ENCODE measurements around the gene NNAT. TPM values are rescaled to one million over a fixed set of nuclear protein-coding genes. Genes with fewer than 3 reads are reported as not detected.
"Not testable (repeated sequence)": the region's sequence is repeated elsewhere in the genome, so short reads cannot be mapped to it uniquely, and the experiment has no call there.

Gene NNAT, protein sequence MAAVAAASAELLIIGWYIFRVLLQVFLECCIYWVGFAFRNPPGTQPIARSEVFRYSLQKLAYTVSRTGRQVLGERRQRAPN
- 100 to 1,000 TPM in 3 of 8 experiments, 10 to 100 TPM in 1, 1 to 10 TPM in 4; 2.5 to 478 (median 9.1) TPM for total RNA-seq

DNA sequence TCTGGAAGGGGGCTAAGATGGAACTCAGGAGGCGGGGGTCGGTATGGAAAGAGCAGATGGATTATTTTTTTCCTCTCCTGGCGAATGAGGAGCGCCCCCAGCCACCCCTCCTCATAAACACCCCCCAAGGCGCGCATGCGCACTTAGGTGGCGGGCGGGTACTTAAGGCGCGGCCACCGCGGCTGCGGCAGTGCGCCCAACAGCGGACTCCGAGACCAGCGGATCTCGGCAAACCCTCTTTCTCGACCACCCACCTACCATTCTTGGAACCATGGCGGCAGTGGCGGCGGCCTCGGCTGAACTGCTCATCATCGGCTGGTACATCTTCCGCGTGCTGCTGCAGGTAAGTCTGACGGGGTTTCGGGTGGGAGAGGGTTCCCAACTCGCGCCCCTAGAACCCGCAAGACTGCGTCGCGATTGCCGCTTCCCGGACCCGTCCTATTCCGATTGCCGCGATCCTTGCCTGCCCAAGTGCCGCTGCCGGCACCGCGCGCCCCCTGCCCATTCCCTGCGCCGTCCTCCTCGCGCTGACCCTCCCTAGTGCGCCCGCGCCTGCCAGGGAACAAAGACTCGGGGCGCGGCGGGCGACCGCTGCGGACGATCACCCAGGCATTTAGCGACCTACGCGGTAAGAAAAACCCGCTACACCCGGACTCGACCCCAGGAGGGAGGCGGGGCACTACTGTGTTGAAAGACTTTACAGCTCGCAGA, at the start of gene NNAT:
NNAT (plus strand) TSS at position 190 of the 711 bp plus-strand sequence; CDS start at position 272, 82 bp downstream.
- H3K4me1 ChIP-seq (replicated peaks in 1 of 2), result peaks cover 39 to 66% of the 10 kb centered on the region in 2 donors
- peak within 1 kb of the TSS; percentile 71 to 76 for H3K27ac ChIP-seq
- in situ Hi-C loops (cut with MboI; ENCODE audit: low pct_unique_long_range_greater_than_20kb in 2 of 9, low sequenced_read_pairs in 9 of 9, unreplicated experiment in 9 of 9), result loop anchor here in 2 of 9 experiments (10.0 kb wide), 2 partner anchors 126 to 326 kb away; no protein-coding TSS in a partner anchor
- peak in 4 of 8 experiments; percentile 53 to 60 (median 58) for ATAC-seq (replicated peaks in 6 of 8)
- WGBS, 10 experiments, result 0 to 97% (median 76%) methylated on average over 4 to 32 of the region's 69 CpGs; no CpG with 5 or more reads in 2 of the 10 experiments
- peak within 1 kb of the TSS in 4 of 5 donors; percentile 48 to 82 (median 62) for H3K4me3 ChIP-seq

GRCh38 chr20:37471741-37472235, 49.3 kb upstream of the NNAT start:
- in situ Hi-C loops (cut with MboI; ENCODE audit: low pct_unique_long_range_greater_than_20kb in 2 of 9, low sequenced_read_pairs in 9 of 9, unreplicated experiment in 9 of 9), result no loop called here
- no peak for ATAC-seq (replicated peaks in 6 of 8)

DNA sequence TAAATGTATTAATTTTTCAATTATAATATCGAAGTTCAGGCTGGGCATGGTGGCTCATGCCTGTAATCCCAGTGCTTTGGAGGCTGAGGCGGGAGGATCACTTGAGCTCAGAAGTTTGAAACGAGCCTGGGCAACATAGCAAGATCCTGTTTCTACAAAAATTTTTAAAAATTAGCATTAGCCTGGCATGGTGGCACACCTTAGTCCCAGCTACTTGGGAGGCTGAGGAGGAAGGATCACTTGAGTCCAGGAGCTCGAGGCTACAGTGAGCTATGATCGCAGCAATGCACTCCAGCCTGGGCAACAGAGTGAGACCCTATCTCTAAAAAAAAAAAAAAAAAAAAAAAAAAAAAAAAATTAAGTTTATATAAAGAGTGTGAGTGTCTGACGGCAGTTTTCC, 48.6 kb upstream of the NNAT start:
- WGBS, 10 experiments, result 45 to 100% (median 67%) methylated on average over 1 to 5 of the region's 6 CpGs; no CpG with 5 or more reads in 4 of the 10 experiments
- H3K4me3 ChIP-seq; in situ Hi-C loops (cut with MboI; ENCODE audit: low pct_unique_long_range_greater_than_20kb in 2 of 9, low sequenced_read_pairs in 9 of 9, unreplicated experiment in 9 of 9); ATAC-seq (replicated peaks in 6 of 8); H3K27ac ChIP-seq: not testable (repeated sequence)
- peaks cover 18 to 43% of the 10 kb centered on the region in 2 donors for H3K4me1 ChIP-seq (replicated peaks in 1 of 2)

More at GRCh38 chr20:37471741-37472235, 49.3 kb upstream of the NNAT start:
- WGBS, 10 experiments, result 55 to 100% (median 72%) methylated on average over 1 to 6 of the region's 7 CpGs; no CpG with 5 or more reads in 4 of the 10 experiments
- Histone ChIP-seq H3K27ac (no peak overlapping the region), H3K4me3 (no peak overlapping the region), H3K4me1 (replicated peaks in 1 of 2) (peaks cover 18 to 39% of the 10 kb centered on the region in 2 donors)

GRCh38 chr20:37473249-37474000, 47.6 kb upstream of the NNAT start:
- in situ Hi-C loops (cut with MboI; ENCODE audit: low pct_unique_long_range_greater_than_20kb in 2 of 9, low sequenced_read_pairs in 9 of 9, unreplicated experiment in 9 of 9), result no loop called here
- H3K4me1 ChIP-seq (replicated peaks in 1 of 2), result peaks cover 18 to 43% of the 10 kb centered on the region in 2 donors
- WGBS, 10 experiments, result 31 to 91% (median 71%) methylated on average over 3 to 5 of the region's 11 CpGs; no CpG with 5 or more reads in 3 of the 10 experiments
- ATAC-seq (replicated peaks in 6 of 8), result no peak
- no peak overlapping the region for H3K27ac ChIP-seq
- no peak overlapping the region for H3K4me3 ChIP-seq

- no peak overlapping the region for H3K27ac ChIP-seq
- peaks cover 13 to 43% of the 10 kb centered on the region in 2 donors for H3K4me1 ChIP-seq (replicated peaks in 1 of 2)
- WGBS, 10 experiments, result 20 to 100% (median 60%) methylated on average over 1 of the region's 4 CpGs; no CpG with 5 or more reads in 7 of the 10 experiments
- no peak for ATAC-seq (replicated peaks in 6 of 8)
- in situ Hi-C loops (cut with MboI; ENCODE audit: low pct_unique_long_range_greater_than_20kb in 2 of 9, low sequenced_read_pairs in 9 of 9, unreplicated experiment in 9 of 9), result no loop called here
- no peak overlapping the region for H3K4me3 ChIP-seq
Observed at GRCh38 chr20:37474386-37474785, 46.7 kb upstream of the NNAT start.

- H3K27ac ChIP-seq, result peak overlapping the region in 1 of 2 donors; percentile 43
- peak in 5 of 8 experiments; percentile 85 to 88 (median 85) for ATAC-seq (replicated peaks in 6 of 8)
- H3K4me1 ChIP-seq (replicated peaks in 1 of 2), result peaks cover 13 to 43% of the 10 kb centered on the region in 2 donors
- 10 to 70% (median 42%) methylated on average over 1 to 5 of the region's 5 CpGs; no CpG with 5 or more reads in 1 of the 10 experiments for WGBS, 10 experiments
- in situ Hi-C loops (cut with MboI; ENCODE audit: low pct_unique_long_range_greater_than_20kb in 2 of 9, low sequenced_read_pairs in 9 of 9, unreplicated experiment in 9 of 9), result no loop called here
- H3K4me3 ChIP-seq, result no peak overlapping the region
Observed at GRCh38 chr20:37475252-37475651, 45.8 kb upstream of the NNAT start.

- in situ Hi-C loops (cut with MboI; ENCODE audit: low pct_unique_long_range_greater_than_20kb in 2 of 9, low sequenced_read_pairs in 9 of 9, unreplicated experiment in 9 of 9), result no loop called here
- Histone ChIP-seq H3K27ac (no peak overlapping the region), H3K4me1 (replicated peaks in 1 of 2) (peaks cover 17 to 49% of the 10 kb centered on the region in 2 donors), H3K4me3 (no peak overlapping the region)
- ATAC-seq (replicated peaks in 6 of 8), result no peak
- 15 to 75% (median 53%) methylated on average over 2 to 3 of the region's 3 CpGs for WGBS, 10 experiments
Observed at GRCh38 chr20:37477041-37477440, 44.0 kb upstream of the NNAT start.

DNA sequence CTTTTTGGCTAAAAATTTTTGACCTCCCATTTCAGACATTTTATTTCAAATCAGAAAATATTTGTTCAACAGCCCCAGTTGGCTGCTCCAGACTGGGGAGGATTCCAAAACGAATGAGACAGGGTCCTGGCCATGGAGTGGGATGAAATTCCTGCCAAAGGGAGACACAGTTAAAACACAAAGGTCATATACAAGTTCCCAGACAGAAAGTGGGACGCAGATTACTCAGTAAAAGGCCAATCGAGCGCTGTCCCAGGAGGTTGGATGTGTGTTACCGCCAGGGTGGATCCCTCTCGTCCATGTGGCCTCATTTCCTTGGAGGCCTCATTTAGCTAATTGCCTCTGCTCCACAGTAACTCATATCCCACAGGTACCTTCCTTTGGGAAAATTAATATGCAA, 41.8 kb upstream of the NNAT start:
- in situ Hi-C loops (cut with MboI; ENCODE audit: low pct_unique_long_range_greater_than_20kb in 2 of 9, low sequenced_read_pairs in 9 of 9, unreplicated experiment in 9 of 9), result no loop called here
- ATAC-seq (replicated peaks in 6 of 8), result no peak
- WGBS, 10 experiments, result 8 to 95% (median 81%) methylated on average over 2 to 6 of the region's 6 CpGs; no CpG with 5 or more reads in 4 of the 10 experiments
- no peak overlapping the region for H3K27ac ChIP-seq
- peaks cover 9 to 38% of the 10 kb centered on the region in 2 donors for H3K4me1 ChIP-seq (replicated peaks in 1 of 2)
- no peak overlapping the region for H3K4me3 ChIP-seq

DNA sequence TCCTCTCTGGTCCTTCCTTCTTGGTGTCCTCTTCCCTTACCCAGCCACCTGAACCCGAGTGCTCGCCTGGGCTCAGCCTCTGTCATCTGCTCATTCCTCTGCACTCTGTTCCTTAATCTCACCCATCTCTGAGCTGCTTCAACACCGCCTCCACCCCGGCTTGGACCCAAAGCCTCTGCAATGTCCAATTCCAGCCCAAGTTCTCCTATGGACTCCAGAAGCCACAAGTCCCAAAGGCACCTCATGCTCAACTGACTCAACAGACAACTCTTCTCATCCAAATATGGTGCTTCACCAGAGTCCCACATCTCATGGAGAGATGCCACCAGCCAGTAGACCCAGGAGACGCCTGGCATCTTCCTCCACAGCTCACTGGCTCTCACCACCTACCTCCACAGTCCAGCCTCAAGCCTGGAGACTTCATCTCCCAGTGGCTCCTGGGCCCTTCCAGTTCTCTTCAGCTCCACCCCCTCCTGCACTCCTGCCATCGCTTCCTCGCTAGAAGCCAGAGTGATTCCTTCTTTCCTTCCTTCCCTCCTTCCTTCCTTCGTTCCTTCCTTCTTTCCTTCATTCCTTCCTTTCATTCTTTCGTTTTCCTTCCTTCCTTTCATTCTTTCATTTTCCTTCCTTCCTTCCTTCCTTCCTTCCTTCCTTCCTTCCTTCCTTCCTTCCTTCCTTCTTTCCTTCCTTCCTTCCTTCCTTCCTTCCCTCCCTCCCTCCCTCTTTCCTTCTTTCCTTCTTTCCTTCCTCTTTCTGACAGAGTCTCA, 40.9 kb upstream of the NNAT start:
- ATAC-seq (replicated peaks in 6 of 8), result no peak

GRCh38 chr20:37480919-37481318, 40.1 kb upstream of the NNAT start:
- in situ Hi-C loops (cut with MboI; ENCODE audit: low pct_unique_long_range_greater_than_20kb in 2 of 9, low sequenced_read_pairs in 9 of 9, unreplicated experiment in 9 of 9), result no loop called here
- WGBS, 10 experiments, result 40 to 71% (median 71%) methylated on average over 1 of the region's 1 CpG; no CpG with 5 or more reads in 7 of the 10 experiments
- ATAC-seq (replicated peaks in 6 of 8), result peak in 2 of 8 experiments; percentile 63 to 67

More for the DNA sequence above, 40.9 kb upstream of the NNAT start:
- H3K4me3 ChIP-seq, result no peak overlapping the region
- WGBS, 10 experiments, result 52 to 100% (median 83%) methylated on average over 1 to 5 of the region's 9 CpGs; no CpG with 5 or more reads in 3 of the 10 experiments
- in situ Hi-C loops (cut with MboI; ENCODE audit: low pct_unique_long_range_greater_than_20kb in 2 of 9, low sequenced_read_pairs in 9 of 9, unreplicated experiment in 9 of 9), result no loop called here
- H3K27ac ChIP-seq, result no peak overlapping the region
- peaks cover 7 to 30% of the 10 kb centered on the region in 2 donors for H3K4me1 ChIP-seq (replicated peaks in 1 of 2)

DNA sequence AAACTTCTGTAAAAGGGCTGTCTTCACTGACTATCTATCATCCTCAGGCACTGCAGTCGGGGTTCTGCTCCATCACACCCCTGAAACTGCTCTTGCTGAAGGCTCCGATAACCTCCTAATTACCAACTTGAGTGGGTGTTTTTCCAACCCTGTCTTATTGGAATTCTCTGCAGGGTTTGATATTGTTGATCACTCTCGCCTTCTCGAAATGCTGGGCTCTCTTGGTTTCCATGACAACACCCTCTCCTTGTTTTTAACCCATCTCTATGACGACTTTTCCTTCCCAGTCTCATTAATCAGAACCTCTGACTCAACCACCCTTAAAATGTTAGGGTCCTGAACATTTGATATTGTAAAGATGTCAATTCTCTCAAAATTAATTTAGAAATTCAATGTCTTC, 39.4 kb upstream of the NNAT start:
- Histone ChIP-seq H3K27ac (no peak overlapping the region), H3K4me1 (replicated peaks in 1 of 2) (peaks cover 4 to 15% of the 10 kb centered on the region in 2 donors), H3K4me3 (no peak overlapping the region)
- in situ Hi-C loops (cut with MboI; ENCODE audit: low pct_unique_long_range_greater_than_20kb in 2 of 9, low sequenced_read_pairs in 9 of 9, unreplicated experiment in 9 of 9), result no loop called here
- WGBS, 10 experiments, result 20 to 100% (median 58%) methylated on average over 1 to 4 of the region's 5 CpGs; no CpG with 5 or more reads in 2 of the 10 experiments
- ATAC-seq (replicated peaks in 6 of 8), result peak in 2 of 8 experiments; percentile 30 to 43

More at GRCh38 chr20:37480919-37481318, 40.1 kb upstream of the NNAT start:
- Histone ChIP-seq H3K4me1 (replicated peaks in 1 of 2) (peaks cover 4 to 22% of the 10 kb centered on the region in 2 donors), H3K27ac (no peak overlapping the region), H3K4me3 (no peak overlapping the region)

DNA sequence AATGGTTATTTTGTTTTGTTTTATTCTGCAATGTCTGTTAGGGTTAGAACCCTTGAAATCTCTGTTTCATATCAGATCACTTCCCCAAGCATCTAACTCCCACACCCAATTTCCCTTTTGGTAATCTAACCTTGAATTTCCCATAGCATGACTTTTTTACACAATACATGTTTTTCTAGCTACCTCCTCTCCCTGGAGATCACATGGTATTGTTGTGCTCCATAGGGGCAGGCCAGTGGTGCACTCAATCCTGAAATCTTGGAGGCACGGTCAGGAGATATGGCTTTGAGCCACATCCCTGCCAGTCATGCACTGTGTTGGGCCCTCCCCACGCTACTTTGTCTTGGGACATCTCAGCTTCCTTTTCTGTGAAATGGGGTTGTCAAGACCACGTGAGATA, 36.7 kb upstream of the NNAT start:
- Histone ChIP-seq H3K27ac (no peak overlapping the region), H3K4me1 (replicated peaks in 1 of 2) (peaks cover 4 to 9% of the 10 kb centered on the region in 2 donors), H3K4me3 (no peak overlapping the region)
- in situ Hi-C loops (cut with MboI; ENCODE audit: low pct_unique_long_range_greater_than_20kb in 2 of 9, low sequenced_read_pairs in 9 of 9, unreplicated experiment in 9 of 9), result no loop called here
- 20 to 100% (median 86%) methylated on average over 1 to 2 of the region's 3 CpGs; no CpG with 5 or more reads in 5 of the 10 experiments for WGBS, 10 experiments
- ATAC-seq (replicated peaks in 6 of 8), result no peak
